Subcutaneous adipose tissue (tissue), 4 donors: ENCODE results near the gene MEIS2. TPM values are rescaled to one million over a fixed set of nuclear protein-coding genes. Genes with fewer than 3 reads are reported as not detected.

ENCODE experiments used
- CTCF ChIP-seq: fragments of 450-650 bp; IDR thresholded peaks from one replicate; pipeline ENCODE4 v1.5.1; 2016; ENCODE audit warnings: low read depth, mild to moderate bottlenecking, control low read depth, antibody characterized with exemption, moderate library complexity
- total RNA-seq, 4 donors: library from RNA; depleted of rRNA; stranded (reverse); fragments of >200 nt; gene quantifications; one replicate each; pipeline ENCODE4 v1.1.0, GENCODE V29; 2016

MEIS2 gene
- total RNA-seq, 4 donors from 2014 or later: 10.3 to 21.7 (median 14.9) TPM

DNA sequence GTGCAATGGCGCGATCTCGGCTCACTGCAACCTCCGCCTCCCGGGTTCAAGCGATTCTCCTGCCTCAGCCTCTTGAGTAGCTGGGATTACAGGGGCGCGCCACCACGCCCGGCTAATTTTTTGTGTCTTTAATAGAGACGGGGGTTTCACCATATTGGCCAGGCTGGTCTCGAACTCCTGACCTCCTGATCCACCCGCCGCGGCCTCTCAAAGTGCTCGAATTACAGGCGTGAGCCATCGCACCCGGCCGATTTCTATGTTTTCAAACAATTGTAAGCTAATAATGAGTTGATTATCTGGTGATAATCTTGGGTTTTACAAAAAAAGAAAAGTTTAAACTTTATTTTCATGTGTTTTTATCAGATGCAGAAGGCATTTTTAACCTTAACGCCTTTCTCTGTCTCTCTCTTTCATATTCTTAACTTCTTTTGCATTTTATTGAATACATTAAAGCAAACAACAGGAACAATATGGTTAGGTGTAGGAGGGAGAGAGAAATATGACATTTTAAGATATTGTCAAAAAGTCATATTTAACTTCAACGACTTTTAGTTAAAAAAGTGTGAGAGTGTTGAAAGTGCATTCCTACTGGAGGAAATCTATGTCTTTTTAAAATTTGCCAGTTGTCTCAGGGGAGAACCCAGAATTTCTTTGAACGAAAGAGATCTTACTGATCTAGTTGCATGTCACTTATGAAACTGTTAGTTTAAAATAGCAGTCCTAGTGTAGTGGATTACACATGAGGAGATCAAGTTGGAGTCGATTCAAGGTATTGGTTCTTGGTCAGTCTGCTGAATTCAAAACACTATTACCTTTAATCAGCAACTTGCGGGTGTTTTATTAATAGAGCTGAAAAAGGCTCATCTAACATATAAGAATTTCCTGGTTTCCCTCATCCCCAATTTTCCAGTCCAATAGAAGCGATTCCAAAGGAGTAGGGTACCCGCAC lies 3.4 kb upstream of the MEIS2 start:
- TF ChIP-seq CTCF: no peak

DNA sequence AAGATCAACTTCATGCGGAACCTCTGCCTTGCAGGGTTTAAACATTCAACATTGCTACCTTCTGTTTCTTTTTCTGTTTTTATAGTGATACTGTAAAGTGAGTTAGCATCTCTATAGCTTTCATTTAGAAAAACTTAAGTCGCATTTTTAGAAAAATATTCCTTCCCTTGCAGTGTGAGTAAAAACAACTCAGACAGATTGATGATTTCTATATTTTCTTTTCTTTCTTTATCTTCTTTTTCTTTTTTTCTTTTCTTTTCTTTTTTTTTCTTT lies 2.8 kb upstream of the MEIS2 start:
- TF ChIP-seq CTCF: no peak

DNA sequence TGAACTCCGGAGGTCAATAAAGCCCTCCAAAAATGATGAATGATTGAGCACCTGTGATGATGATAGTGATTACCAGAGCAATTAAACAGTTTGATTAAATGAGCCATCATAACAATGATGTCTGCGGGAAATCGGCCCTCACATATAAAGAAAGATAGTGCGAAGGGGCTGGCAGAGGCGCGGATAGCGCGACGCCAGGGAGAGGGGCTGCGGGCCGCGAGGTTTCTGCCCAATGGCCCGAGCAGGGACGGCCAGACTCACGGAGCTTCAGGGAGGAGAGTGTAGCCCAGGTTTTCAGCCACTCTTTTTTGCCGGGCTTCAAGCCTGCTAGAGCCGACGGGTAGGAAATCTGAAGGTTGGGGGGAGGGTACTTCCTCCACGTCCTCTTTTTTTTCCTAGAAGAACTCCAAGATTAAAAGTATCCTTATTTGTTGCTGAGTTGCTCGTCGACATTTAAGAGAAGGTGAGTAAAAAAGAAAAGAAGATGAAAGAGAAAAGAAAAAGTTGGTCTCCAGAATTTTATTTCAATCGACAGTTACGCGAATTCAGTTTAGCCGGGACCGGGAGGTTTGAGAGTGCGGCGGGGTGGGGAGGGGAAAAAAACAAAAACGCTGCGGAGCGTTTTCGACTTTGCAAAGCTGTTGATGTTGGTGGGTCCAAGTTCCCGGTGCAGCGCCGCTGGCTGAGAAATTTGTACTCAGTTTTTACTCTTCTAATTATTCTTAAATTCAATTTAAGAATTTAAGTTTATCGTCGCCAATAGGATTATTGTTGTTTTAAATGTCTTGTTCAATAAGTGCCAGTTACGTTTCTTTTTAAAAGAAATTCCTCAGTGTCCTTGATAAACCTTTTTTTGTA lies 2.2 kb upstream of the MEIS2 start:
- no peak for TF ChIP-seq CTCF

DNA sequence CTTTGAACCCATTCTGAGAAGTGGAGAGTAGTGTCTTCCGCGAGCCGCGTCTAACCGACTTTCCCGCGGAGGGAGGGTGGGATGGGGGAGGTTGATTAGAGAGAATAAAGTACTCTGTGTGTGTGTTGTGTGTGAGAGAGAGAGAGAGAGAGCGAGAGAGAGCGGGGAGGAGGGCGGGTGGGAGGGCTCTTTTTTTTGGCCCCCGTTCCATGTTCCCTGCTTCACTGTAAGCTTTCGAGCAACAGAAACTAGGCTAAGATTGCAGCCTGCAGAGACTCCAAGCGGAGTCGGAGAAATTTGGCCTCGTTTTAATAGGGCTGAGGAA lies 1.6 kb upstream of the MEIS2 start:
- no peak for TF ChIP-seq CTCF

DNA sequence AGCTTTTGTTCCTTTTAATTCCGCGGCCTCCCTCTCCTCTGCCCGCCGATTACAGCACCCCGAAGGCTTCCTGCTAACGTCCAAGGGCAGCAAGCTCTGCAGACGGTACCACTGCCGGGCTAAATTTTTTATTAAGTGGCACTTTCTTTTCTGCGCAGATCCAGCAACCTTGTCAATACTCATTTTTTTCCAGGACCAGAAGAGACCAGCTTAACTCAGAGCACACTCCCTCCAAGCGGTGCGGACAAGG lies 542 bp upstream of the MEIS2 start:
- TF ChIP-seq CTCF: no peak

DNA sequence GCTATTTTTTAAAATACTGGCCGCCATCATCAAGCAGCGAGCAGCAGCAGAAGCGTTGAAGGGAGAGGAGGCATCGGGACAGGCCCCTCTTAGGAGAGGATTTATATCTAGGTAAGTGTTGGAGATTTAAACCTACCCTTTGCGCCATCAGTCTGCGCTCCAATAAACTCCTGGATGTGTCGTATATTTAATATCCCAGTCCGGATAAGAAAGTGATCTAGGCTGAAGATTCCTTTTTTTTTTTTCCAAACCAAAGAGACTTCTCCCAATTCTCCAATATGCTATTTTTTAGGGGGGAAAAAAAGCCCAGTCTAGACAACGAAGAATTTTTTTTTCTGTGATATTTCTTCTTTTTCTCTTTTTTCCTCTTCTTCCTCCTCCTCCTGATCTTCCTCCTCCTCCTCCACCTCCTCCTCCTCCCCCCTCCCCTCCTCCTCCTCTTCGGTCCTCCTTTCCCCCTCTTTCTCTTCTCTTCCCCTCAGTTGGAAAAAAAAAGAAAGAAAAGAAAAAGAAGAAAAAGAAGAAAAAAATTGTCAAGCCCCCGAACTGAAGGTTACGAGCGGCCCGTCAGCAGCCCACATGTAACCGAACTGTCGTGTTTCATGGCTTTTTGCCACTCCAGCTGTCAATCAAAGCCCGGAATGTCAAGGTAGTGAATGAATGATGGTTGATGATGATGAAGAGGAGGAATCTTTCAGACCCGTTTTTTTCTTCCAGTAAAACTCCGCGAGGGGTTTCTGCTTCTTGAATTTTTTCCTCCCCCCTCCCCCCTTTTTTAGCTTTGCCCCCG lies 835 bp downstream of the MEIS2 start:
- TF ChIP-seq CTCF: no peak
